HG03432 (cell line): ENCODE data around the gene ENHO.
"Not testable (repeated sequence)": the region's sequence is repeated elsewhere in the genome, so short reads cannot be mapped to it uniquely, and the experiment has no call there.

ENCODE experiments used
- ATAC-seq: cut with Tn5 transposase; IDR thresholded peaks from one replicate; pipeline ENCODE4 v1.9.1; 2021; ENCODE audit warnings: mild to moderate bottlenecking, moderate library complexity; ENCODE audit not compliant: unreplicated experiment

The ENHO gene

GRCh38 chr9:34482746-34483145, 40.0 kb downstream of the ENHO start:
- not testable (repeated sequence) for ATAC-seq

DNA sequence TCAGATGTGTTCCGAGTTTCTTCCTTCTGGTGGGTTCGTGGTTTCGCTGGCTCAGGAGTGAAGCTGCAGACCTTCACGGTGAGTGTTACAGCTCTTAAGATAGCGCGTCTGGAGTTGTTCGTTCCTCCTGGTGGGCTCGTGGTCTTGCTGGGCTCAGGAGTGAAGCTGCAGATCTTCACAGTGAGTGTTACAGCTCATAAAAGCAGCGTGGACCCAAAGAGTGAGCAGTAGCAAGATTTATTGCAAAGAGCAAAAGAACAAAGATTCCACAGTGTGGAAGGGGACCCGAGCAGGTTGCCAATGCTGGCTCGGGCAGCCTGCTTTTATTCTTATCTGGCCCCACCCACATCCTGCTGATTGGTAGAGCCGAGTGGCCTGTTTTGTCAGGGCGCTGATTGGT, 41.2 kb downstream of the ENHO start:
- not testable (repeated sequence) for ATAC-seq

DNA sequence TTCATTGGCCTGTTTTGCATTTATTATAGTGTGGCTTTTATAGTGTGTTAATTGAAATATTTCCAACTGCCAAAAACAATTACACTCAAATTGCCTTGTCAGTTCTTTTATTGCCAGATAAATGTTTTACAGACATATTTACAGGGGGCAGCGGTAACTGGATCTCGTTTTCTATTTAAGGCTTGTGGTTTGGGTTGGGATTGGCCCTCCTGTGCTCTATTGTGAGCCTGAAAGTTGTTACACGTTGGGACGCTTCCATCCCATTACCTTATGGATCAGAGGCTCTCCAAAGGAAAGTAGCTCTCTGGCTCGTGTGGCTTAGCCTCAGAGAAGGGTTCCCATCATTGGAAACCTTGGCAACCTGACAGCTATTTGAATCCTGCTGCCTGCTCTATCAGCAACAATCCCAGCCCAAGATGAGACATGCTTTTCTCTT, 43.3 kb downstream of the ENHO start:
- no peak for ATAC-seq

DNA sequence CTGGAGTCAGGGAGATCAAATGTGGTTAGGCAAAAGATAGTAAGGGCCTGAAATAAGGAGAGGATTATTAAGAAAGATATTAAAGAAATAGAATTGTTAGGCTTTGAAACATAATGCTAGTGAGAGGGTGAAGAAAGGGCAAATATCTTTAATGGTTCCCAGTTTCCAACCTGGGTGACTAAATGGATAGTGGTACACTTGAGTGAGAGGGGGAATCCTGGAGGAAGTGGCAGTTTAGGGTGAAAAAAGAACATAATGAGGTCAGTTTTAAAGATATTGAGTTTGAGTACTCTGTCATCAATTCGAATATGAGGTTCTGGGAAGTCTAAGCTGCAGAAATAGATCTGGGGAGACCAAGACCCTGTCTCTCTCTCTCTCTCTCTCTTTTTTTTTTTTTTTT, 45.2 kb downstream of the ENHO start:
- no peak for ATAC-seq

- ATAC-seq: no peak
Measured at GRCh38 chr9:34475097-34475496, 47.7 kb downstream of the ENHO start.
